Endothelial cell of umbilical vein (primary cell): ENCODE data around the gene TCF7L2. TPM values are rescaled to one million over a fixed set of nuclear protein-coding genes. Genes with fewer than 3 reads are reported as not detected.
A peak's percentile ranks its signal among the peaks of the same experiment; 100 is the strongest.

Experiments
- BruUV-seq: library from RNA; stranded (reverse); fragments of 400-500 nt; replicated peaks from 2 replicates; lab custom pipeline; 2021; lab: Mats Ljungman, UMichigan
- CTCF ChIA-PET: fragments of 300-600, 350-600 bp; sonication (Branson Sonifier 250); formaldehyde crosslinking; loops from one replicate; lab custom pipeline; 2021; ENCODE audit warnings: antibody characterized with exemption, inconsistent platforms; lab: Charles Lee
- POLR2A ChIA-PET: fragments of 300-600, 350-600 bp; sonication (Branson Sonifier 250); formaldehyde crosslinking; loops from one replicate; lab custom pipeline; 2021; ENCODE audit warnings: antibody characterized with exemption, inconsistent platforms; lab: Charles Lee
- DNase-seq: peaks from one replicate; pipeline ENCODE4 v3.0.0-alpha.2; 2011; ENCODE audit warnings: low read depth, low spot score
- FAIRE-seq: peaks from 2 replicates; lab custom pipeline; 2011; peaks lifted over from hg19 to GRCh38; lab: Jason Lieb, UNC
- H2AFZ ChIP-seq: 2 replicates; pipeline ENCODE4 v1.6.0; 2012; ENCODE audit warnings: low read depth, low read length, control low read depth, inconsistent platforms
- H3K27ac ChIP-seq: 2 replicates; pipeline ENCODE4 v1.5.1; 2011; ENCODE audit warnings: low read depth, mild to moderate bottlenecking, control low read depth, low read length, moderate library complexity; ENCODE audit not compliant: insufficient read depth
- H3K27me3 ChIP-seq, 2 experiments: 2 replicates each; pipeline versions ENCODE4 v1.6.0 to v1.6.1; 2011; ENCODE audit warnings: low read length in 2 of 2, mixed read lengths in 1 of 2; ENCODE audit not compliant: control insufficient read depth in 2 of 2, insufficient read depth in 2 of 2
- H3K36me3 ChIP-seq, 2 experiments: 2 replicates in 1 of 2; 3 replicates in 1 of 2; pipeline ENCODE4 v1.5.1; 2011; ENCODE audit warnings: low read length in 2 of 2, mild to moderate bottlenecking in 1 of 2, moderate library complexity in 1 of 2; ENCODE audit not compliant: control insufficient read depth in 2 of 2, insufficient read depth in 2 of 2; ENCODE audit errors: extremely low read depth in 1 of 2
- H3K4me1 ChIP-seq: 3 replicates; pipeline ENCODE4 v1.5.1; 2011; ENCODE audit warnings: mild to moderate bottlenecking, low read length; ENCODE audit not compliant: control insufficient read depth, insufficient read depth; ENCODE audit errors: extremely low read depth
- H3K4me2 ChIP-seq: 2 replicates; pipeline ENCODE4 v1.6.1; 2011; ENCODE audit warnings: low read length, control low read depth, mixed read lengths; ENCODE audit not compliant: insufficient read depth
- H3K4me3 ChIP-seq, 3 experiments: fragments of 200-600 bp in 1 of 3; sonication (generic), shearing (Covaris generic) in 1 of 3; replicated peaks in 1 of 3; 2 replicates each; pipeline ENCODE4 v1.5.1; 2011 to 2016; ENCODE audit warnings: control low read depth in 3 of 3, low read length in 3 of 3, mild to moderate bottlenecking in 2 of 3, inconsistent platforms in 1 of 3, low read depth in 1 of 3, moderate library complexity in 1 of 3; ENCODE audit not compliant: insufficient read depth in 1 of 3
- H3K79me2 ChIP-seq: 2 replicates; pipeline ENCODE4 v1.6.0; 2012; ENCODE audit warnings: low read length, inconsistent platforms; ENCODE audit not compliant: control insufficient read depth, insufficient read depth
- H3K9ac ChIP-seq: replicated peaks from 2 replicates; pipeline ENCODE3; 2011; ENCODE audit warnings: low read length, control low read depth; ENCODE audit not compliant: insufficient read depth; ENCODE audit errors: extremely low read depth
- H3K9me1 ChIP-seq: replicated peaks from 3 replicates; pipeline ENCODE4 v1.6.0; 2011; ENCODE audit warnings: mild to moderate bottlenecking, low read length; ENCODE audit not compliant: control insufficient read depth, insufficient read depth; ENCODE audit errors: extremely low read depth
- H3K9me3 ChIP-seq: replicated peaks from 2 replicates; pipeline ENCODE4 v1.5.1; 2012; ENCODE audit warnings: low read length, inconsistent platforms; ENCODE audit not compliant: control insufficient read depth, insufficient read depth
- H4K20me1 ChIP-seq: replicated peaks from 2 replicates; pipeline ENCODE3; 2011; ENCODE audit warnings: mild to moderate bottlenecking, low read length; ENCODE audit not compliant: control insufficient read depth, insufficient read depth; ENCODE audit errors: extremely low read depth
- CTCF ChIP-seq, 2 donors: IDR thresholded peaks; 1 replicate in 1 of 2; 2 replicates in 1 of 2; pipeline ENCODE4 v1.5.1; 2011; ENCODE audit warnings: low read length in 2 of 2, mild to moderate bottlenecking in 2 of 2, moderate library complexity in 2 of 2, control low read depth in 1 of 2, inconsistent platforms in 1 of 2, low read depth in 1 of 2; ENCODE audit not compliant: insufficient read depth in 1 of 2; ENCODE audit errors: extremely low read depth in 1 of 2
- EZH2 ChIP-seq: IDR thresholded peaks from 2 replicates; pipeline ENCODE4 v1.6.1; 2012; ENCODE audit warnings: borderline replicate concordance, low read depth, mild to moderate bottlenecking, moderate library complexity, low read length, inconsistent platforms; ENCODE audit not compliant: severe bottlenecking
- FOS ChIP-seq: IDR thresholded peaks from 2 replicates; pipeline ENCODE4 v1.6.1; 2011; ENCODE audit warnings: mild to moderate bottlenecking, low read length, moderate library complexity, borderline replicate concordance; ENCODE audit not compliant: insufficient read depth
- GATA2 ChIP-seq: IDR thresholded peaks from 2 replicates; pipeline ENCODE4 v1.7.0; 2011; ENCODE audit warnings: low read depth, mild to moderate bottlenecking, moderate library complexity, mixed read lengths, low read length; ENCODE audit not compliant: insufficient read length, insufficient read depth
- JUN ChIP-seq: IDR thresholded peaks from 2 replicates; pipeline ENCODE4 v1.6.1; 2011; ENCODE audit warnings: borderline replicate concordance, low read depth; ENCODE audit not compliant: insufficient read length, insufficient read depth
- MAX ChIP-seq: IDR thresholded peaks from 2 replicates; pipeline ENCODE4 v1.6.1; 2011; ENCODE audit not compliant: insufficient read depth, insufficient read length
- MYC ChIP-seq: IDR thresholded peaks from one replicate; pipeline ENCODE4 v1.6.1; 2011; ENCODE audit warnings: mild to moderate bottlenecking, low read depth, low read length
- POLR2A ChIP-seq: IDR thresholded peaks from 2 replicates; pipeline ENCODE4 v1.6.1; 2012; ENCODE audit warnings: low read depth, mild to moderate bottlenecking, control low read depth, low read length
- POLR2AphosphoS5 ChIP-seq: IDR thresholded peaks from 2 replicates; pipeline ENCODE4 v1.6.1; 2012; ENCODE audit warnings: low read depth, mild to moderate bottlenecking, control low read depth, low read length, moderate library complexity; ENCODE audit not compliant: insufficient read depth
- dilution Hi-C: fragments of 300-500 bp; cut with MboI; formaldehyde crosslinking; loops from one replicate; pipeline ENCODE4 v1.15.0; 2019; ENCODE audit warnings: low sequenced_read_pairs; ENCODE audit not compliant: extremely low pct_ligation_motif_present
- intact Hi-C: fragments of 100-400 bp; cut with micrococcal nuclease; formaldehyde crosslinking; loops from one replicate; pipeline ENCODE4 v1.10.0; 2022
- polyA plus RNA-seq, 4 experiments: library from polyadenylated mRNA; depleted of rRNA in 3 of 4; stranded (reverse) in 3 of 4; unstranded in 1 of 4; fragments of >200 nt; gene quantifications; 2 replicates each; pipeline versions ENCODE4 v1.2.1 to v1.2.3, GENCODE V29; 2011 to 2012; ENCODE audit warnings: missing spikeins in 1 of 4
- total RNA-seq: library from RNA; stranded (reverse); gene quantifications from 2 replicates; pipeline ENCODE4 v1.2.3, GENCODE V29; 2021

Gene TCF7L2
- total and polyA plus RNA-seq, 2 donors (not counting 3 experiments of a cell fraction or from before 2014, with no cell fraction given) = 9.9 to 21.8 TPM

- Histone ChIP-seq H3K27me3 (no peaks in the 10 kb centered on the region), H3K9me1 (no peaks in the 10 kb centered on the region), H3K4me2 (no peak overlapping the region), H3K9me3 (no peaks in the 10 kb centered on the region), H3K36me3 (no peaks in the 10 kb centered on the region), H3K4me3 (no peak overlapping the region), H3K9ac (no peak overlapping the region), H3K4me1 (peaks cover 44% of the 10 kb centered on the region), H2AFZ (no peak overlapping the region), H3K27ac (no peak overlapping the region), H4K20me1 (peaks cover 2% of the 10 kb centered on the region), H3K79me2 (peaks cover 2% of the 10 kb centered on the region)
- dilution Hi-C loops = no loop called here
- intact Hi-C loops = no loop called here
- no peak for TF ChIP-seq POLR2AphosphoS5
- no peak for TF ChIP-seq MAX
- TF ChIP-seq FOS = no peak
- no peak for TF ChIP-seq POLR2A
- TF ChIP-seq JUN = no peak
- no peak for TF ChIP-seq MYC
- TF ChIP-seq GATA2 = no peak
- no peak for TF ChIP-seq EZH2
- TF ChIP-seq CTCF (IDR thresholded peaks at IDR 0.05; ENCODE audit: extremely low read depth in 1 of 2, insufficient read depth in 1 of 2, low read depth in 1 of 2, low read length in 2 of 2) = no peak
- ChIA-PET POLR2A (no interaction called here), CTCF (interaction anchor here (1.0 kb wide), 1 partner anchor 16 kb away, joined by 3 read pairs; no protein-coding TSS in a partner anchor)
- DNase-seq = no peak
- BruUV-seq = no TSS peak
- peak; percentile 42 for FAIRE-seq
These were observed 139.5 kb downstream of the TCF7L2 start for GRCh38 chr10:113089551-113089950.
